K562 (cell line): ENCODE data around the gene ITSN1. TPM values are rescaled to one million over a fixed set of nuclear protein-coding genes. Genes with fewer than 3 reads are reported as not detected.

ENCODE experiments used
- ARID1B ChIP-seq: fragments of 450-650 bp; IDR thresholded peaks from 2 replicates; pipeline ENCODE4 v1.6.1; 2016; ENCODE audit warnings: antibody characterized with exemption, mild to moderate bottlenecking, inconsistent platforms
- C11orf30 ChIP-seq: fragments of 450-650 bp; IDR thresholded peaks from 2 replicates; pipeline ENCODE4 v1.6.1; 2016; ENCODE audit warnings: low read depth, mild to moderate bottlenecking
- ETV1 ChIP-seq: fragments of 450-650 bp; conservative IDR thresholded peaks from 2 replicates; pipeline ENCODE4 v1.6.1; 2016; ENCODE audit warnings: missing genetic modification characterization, control low read depth, low read depth, missing compliant biosample characterization
- GATA2 ChIP-seq: sonication (generic); formaldehyde crosslinking; IDR thresholded peaks from 2 replicates; pipeline ENCODE4 v1.4.0; 2020; ENCODE audit warnings: mild to moderate bottlenecking, missing genetic modification reagents
- GTF2B ChIP-seq: IDR thresholded peaks from 2 replicates; pipeline ENCODE4 v1.6.1; 2011; ENCODE audit not compliant: insufficient read length; ENCODE audit errors: extremely low read depth
- HLTF ChIP-seq: fragments of 450-650 bp; IDR thresholded peaks from 2 replicates; pipeline ENCODE4 v1.6.1; 2016
- HNRNPUL1 ChIP-seq: fragments of 200-400 bp; formaldehyde crosslinking; IDR thresholded peaks from 2 replicates; pipeline ENCODE4 v1.6.1; 2017; ENCODE audit warnings: low read length
- KDM2B ChIP-seq: fragments of 250-450 bp; sonication (Bioruptor Pico); IDR thresholded peaks from 2 replicates; pipeline ENCODE4 v1.8.0; 2021; ENCODE audit warnings: mild to moderate bottlenecking, moderate library complexity
- MXI1 ChIP-seq: IDR thresholded peaks from 2 replicates; pipeline ENCODE4 v1.6.1; 2011; ENCODE audit warnings: low read depth, mild to moderate bottlenecking, improper control_type of control experiment, low read length
- NR2C2 ChIP-seq, 2 experiments: fragments of 200-800 bp in 1 of 2; sonication (Bioruptor generic) in 1 of 2; sonication (generic) in 1 of 2; formaldehyde crosslinking in 1 of 2; IDR thresholded peaks; 2 replicates each; pipeline versions ENCODE4 v1.6.1 to v1.8.0; 2016 to 2022; ENCODE audit warnings: mild to moderate bottlenecking in 1 of 2, missing compliant biosample characterization in 1 of 2, missing genetic modification characterization in 1 of 2, missing genetic modification reagents in 1 of 2
- NRF1 ChIP-seq, 2 experiments: fragments of 450-650 bp; IDR thresholded peaks in 1 of 2; conservative IDR thresholded peaks in 1 of 2; 2 replicates each; pipeline ENCODE4 v1.6.1; 2014; ENCODE audit warnings: mild to moderate bottlenecking in 2 of 2
- RREB1 ChIP-seq: fragments of 250-450 bp; sonication (Bioruptor Pico); IDR thresholded peaks from 2 replicates; pipeline ENCODE4 v1.4.0; 2020
- RUNX1 ChIP-seq: sonication (generic); IDR thresholded peaks from 2 replicates; pipeline ENCODE4 v1.6.1; 2016; ENCODE audit warnings: antibody characterized with exemption, low read depth
- ZBTB11 ChIP-seq, 3 experiments: fragments of 200-800 bp in 1 of 3; fragments of 250-450 bp in 1 of 3; fragments of 450-650 bp in 1 of 3; sonication (Bioruptor Pico) in 1 of 3; sonication (Bioruptor generic) in 1 of 3; formaldehyde crosslinking in 1 of 3; IDR thresholded peaks; 2 replicates each; pipeline versions ENCODE4 v1.6.1 to v1.8.0; 2016 to 2022; ENCODE audit warnings: mild to moderate bottlenecking in 2 of 3, missing genetic modification characterization in 2 of 3, missing compliant biosample characterization in 1 of 3, moderate library complexity in 1 of 3
- ZBTB43 ChIP-seq: sonication (generic); formaldehyde crosslinking; IDR thresholded peaks from 2 replicates; pipeline ENCODE4 v1.8.0; 2023; ENCODE audit warnings: mild to moderate bottlenecking, missing genetic modification reagents
- ZNF140 ChIP-seq: fragments of 250-450 bp; sonication (Bioruptor Pico); IDR thresholded peaks from 2 replicates; pipeline ENCODE4 v1.8.0; 2021; ENCODE audit warnings: moderate library complexity, mild to moderate bottlenecking, inconsistent platforms
- ZNF174 ChIP-seq: fragments of 250-450 bp; sonication (Bioruptor Pico); IDR thresholded peaks from 2 replicates; pipeline ENCODE4 v1.4.0; 2020; ENCODE audit warnings: mild to moderate bottlenecking
- polyA plus RNA-seq, 8 experiments: library from polyadenylated mRNA; depleted of rRNA in 4 of 8; stranded (reverse) in 5 of 8; unstranded in 3 of 8; fragments of >200 nt; fragmentation: Nextera tagmentation in 2 of 8; fragmentation: Illumina TruSeq in 1 of 8; extraction: Ambion mirVana in 2 of 8; extraction: Trizol in 1 of 8; gene quantifications; 2 replicates each; pipeline versions ENCODE4 v1.2.1 to v1.2.3, GENCODE V29; 2011 to 2014; ENCODE audit warnings: inconsistent platforms in 1 of 8, missing spikeins in 1 of 8
- total RNA-seq, 7 experiments: library from RNA; depleted of rRNA in 6 of 7; stranded (reverse); fragments of >200 nt in 6 of 7; fragmentation: Illumina TruSeq in 2 of 7; extraction: Trizol in 2 of 7; gene quantifications; 2 replicates each; pipeline versions ENCODE4 v1.2.1 to v1.2.3, GENCODE V29; 2011 to 2021; ENCODE audit warnings: low replicate concordance in 1 of 7

ITSN1 gene
- total and polyA plus RNA-seq, 9 of the 15 experiments (the other 6 are each of a cell fraction or from before 2014, with no cell fraction given): 1.1 to 12.6 (median 4.8) TPM

GRCh38 chr21:33870768-33871167 is 228.5 kb downstream of the ITSN1 start (continued):
- TF ChIP-seq RREB1 (CRISPR knock-in tag) (no peak), NR2C2 (CRISPR knock-in tag; IDR thresholded peaks at IDR 0.05) (no peak), NR2C2 (tag; IDR thresholded peaks at IDR 0.05) (no peak), ETV1 (tag) (no peak), ZNF140 (no peak), ZBTB43 (CRISPR knock-in tag) (no peak), ARID1B (peak; percentile 77), C11orf30 (peak; percentile 71), NRF1 (conservative IDR thresholded peaks at IDR 0.05 in 1 of 2, IDR thresholded peaks at IDR 0.05 in 1 of 2) (peak; percentile 36 to 49; a peak in 2 of 4 replicates), RUNX1 (no peak), ZBTB11 (CRISPR knock-in tag; IDR thresholded peaks at IDR 0.05) (no peak), HLTF (no peak), KDM2B (no peak), GTF2B (no peak), HNRNPUL1 (no peak), ZNF174 (CRISPR knock-in tag) (no peak), GATA2 (CRISPR knock-in tag) (peak; percentile 81), MXI1 (no peak)
